BJ (cell line): ENCODE data around the gene EPB41L5. TPM values are rescaled to one million over a fixed set of nuclear protein-coding genes. Genes with fewer than 3 reads are reported as not detected.
"Not testable (repeated sequence)": the region's sequence is repeated elsewhere in the genome, so short reads cannot be mapped to it uniquely, and the experiment has no call there.

Source experiments
- CTCF ChIA-PET: fragments of 350-600 bp; formaldehyde crosslinking; extraction: SDS; loops from one replicate; lab custom pipeline; 2021; ENCODE audit warnings: antibody characterized with exemption, inconsistent platforms; lab: Yijun Ruan, JAX
- POLR2A ChIA-PET: fragments of 300-600 bp; sonication (Branson Sonifier 250); formaldehyde crosslinking; extraction: SDS; loops from one replicate; lab custom pipeline; 2021; ENCODE audit warnings: antibody characterized with exemption; lab: Charles Lee
- DNase-seq: peaks from one replicate; pipeline ENCODE4 v3.0.0-alpha.2; 2011; ENCODE audit warnings: low read depth
- H3K27me3 ChIP-seq: 2 replicates; pipeline ENCODE4 v1.6.0; 2011; ENCODE audit warnings: low read length; ENCODE audit not compliant: control insufficient read depth, insufficient read depth
- H3K36me3 ChIP-seq: 2 replicates; pipeline ENCODE4 v1.5.1; 2011; ENCODE audit warnings: low read length; ENCODE audit not compliant: control insufficient read depth, insufficient read depth
- H3K4me3 ChIP-seq: 2 replicates; pipeline ENCODE4 v1.5.1; 2011; ENCODE audit warnings: low read depth, mild to moderate bottlenecking, control low read depth, low read length
- polyA plus RNA-seq: library from polyadenylated mRNA; depleted of rRNA; stranded (reverse); fragments of >200 nt; gene quantifications from 2 replicates; pipeline ENCODE4 v1.2.3, GENCODE V29; 2011
- TF ChIP-seq, protein P1 (sequence below): IDR thresholded peaks from 2 replicates; pipeline ENCODE4 v1.5.1; 2011; ENCODE audit warnings: low read depth, mild to moderate bottlenecking, control low read depth, inconsistent platforms, low read length, moderate library complexity; ENCODE audit not compliant: insufficient read depth

Gene EPB41L5
- polyA plus RNA-seq, 1 experiment = 4.4 TPM

DNA sequence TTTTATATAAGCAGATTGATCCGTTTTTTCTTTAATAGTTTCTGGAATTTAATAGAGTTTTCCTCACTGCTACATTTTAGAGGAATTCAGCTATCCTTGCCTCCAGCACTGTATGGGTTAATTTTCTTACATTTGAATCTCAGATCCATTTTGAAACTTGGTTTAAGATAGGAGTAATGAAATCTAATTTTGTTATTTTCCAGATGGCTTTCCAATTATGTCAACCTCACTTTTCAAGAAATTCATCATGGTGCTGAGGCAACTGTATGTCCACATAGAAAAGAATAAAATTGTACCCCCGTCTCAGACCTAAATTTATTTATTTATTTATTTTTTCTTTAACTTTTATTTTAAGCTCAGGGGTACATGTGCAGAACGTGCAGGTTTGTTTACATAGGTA, 105.1 kb downstream of the EPB41L5 start:
- no peak for DNase-seq
- Histone ChIP-seq H3K4me3 (no peak overlapping the region), H3K36me3 (no peaks in the 10 kb centered on the region), H3K27me3 (no peaks in the 10 kb centered on the region)
- TF ChIP-seq, protein P1, sequence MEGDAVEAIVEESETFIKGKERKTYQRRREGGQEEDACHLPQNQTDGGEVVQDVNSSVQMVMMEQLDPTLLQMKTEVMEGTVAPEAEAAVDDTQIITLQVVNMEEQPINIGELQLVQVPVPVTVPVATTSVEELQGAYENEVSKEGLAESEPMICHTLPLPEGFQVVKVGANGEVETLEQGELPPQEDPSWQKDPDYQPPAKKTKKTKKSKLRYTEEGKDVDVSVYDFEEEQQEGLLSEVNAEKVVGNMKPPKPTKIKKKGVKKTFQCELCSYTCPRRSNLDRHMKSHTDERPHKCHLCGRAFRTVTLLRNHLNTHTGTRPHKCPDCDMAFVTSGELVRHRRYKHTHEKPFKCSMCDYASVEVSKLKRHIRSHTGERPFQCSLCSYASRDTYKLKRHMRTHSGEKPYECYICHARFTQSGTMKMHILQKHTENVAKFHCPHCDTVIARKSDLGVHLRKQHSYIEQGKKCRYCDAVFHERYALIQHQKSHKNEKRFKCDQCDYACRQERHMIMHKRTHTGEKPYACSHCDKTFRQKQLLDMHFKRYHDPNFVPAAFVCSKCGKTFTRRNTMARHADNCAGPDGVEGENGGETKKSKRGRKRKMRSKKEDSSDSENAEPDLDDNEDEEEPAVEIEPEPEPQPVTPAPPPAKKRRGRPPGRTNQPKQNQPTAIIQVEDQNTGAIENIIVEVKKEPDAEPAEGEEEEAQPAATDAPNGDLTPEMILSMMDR = no peak
- CTCF ChIA-PET = interaction anchor here (1.0 kb wide), 1 partner anchor 9 kb away, joined by 4 read pairs; no protein-coding TSS in a partner anchor
- POLR2A ChIA-PET = no interaction called here

DNA sequence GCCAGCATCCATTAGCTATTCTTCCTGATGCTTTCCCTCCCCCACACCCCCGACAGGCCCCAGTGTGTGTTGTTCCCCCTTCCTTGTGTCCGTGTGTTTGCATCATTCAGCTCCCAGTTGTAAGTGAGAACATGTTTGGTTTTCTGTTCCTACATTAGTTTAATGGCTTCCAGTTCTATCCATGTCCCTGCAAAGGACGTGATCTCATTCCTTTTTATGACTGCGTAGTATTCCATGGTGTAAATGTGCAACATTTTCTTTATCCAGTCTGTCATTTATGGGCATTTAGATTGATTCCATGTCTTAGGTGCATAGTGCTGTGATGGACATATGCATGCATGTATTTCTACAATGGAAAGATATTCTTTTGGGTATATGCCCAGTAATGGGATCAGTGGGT, 105.6 kb downstream of the EPB41L5 start:
- CTCF ChIA-PET = interaction anchor here (1.0 kb wide), 1 partner anchor 9 kb away, joined by 4 read pairs; no protein-coding TSS in a partner anchor

GRCh38 chr2:120121337-120121736, 108.5 kb downstream of the EPB41L5 start:
- POLR2A ChIA-PET, CTCF ChIA-PET, H3K4me3 ChIP-seq, H3K27me3 ChIP-seq, H3K36me3 ChIP-seq, DNase-seq: not testable (repeated sequence)

More for the DNA sequence above, 105.6 kb downstream of the EPB41L5 start:
- POLR2A ChIA-PET = no interaction called here
- Histone ChIP-seq H3K27me3 (no peaks in the 10 kb centered on the region), H3K36me3 (no peaks in the 10 kb centered on the region), H3K4me3 (no peak overlapping the region)
- no peak for DNase-seq
- TF ChIP-seq, protein P1 = no peak

- Histone ChIP-seq H3K4me3 (no peak overlapping the region), H3K27me3 (no peaks in the 10 kb centered on the region), H3K36me3 (no peaks in the 10 kb centered on the region)
- DNase-seq = no peak
- TF ChIP-seq, protein P1 = no peak
- ChIA-PET POLR2A (no interaction called here), CTCF (no interaction called here)
Measured at GRCh38 chr2:120123090-120123489, 110.2 kb downstream of the EPB41L5 start.

GRCh38 chr2:120125195-120125594, 112.3 kb downstream of the EPB41L5 start:
- no peaks in the 10 kb centered on the region for H3K36me3 ChIP-seq
- ChIA-PET CTCF (no interaction called here), POLR2A (no interaction called here)
- TF ChIP-seq, protein P1 = no peak
- H3K27me3 ChIP-seq = no peaks in the 10 kb centered on the region
- no peak overlapping the region for H3K4me3 ChIP-seq
- no peak for DNase-seq

- Histone ChIP-seq H3K27me3 (no peaks in the 10 kb centered on the region), H3K4me3 (no peak overlapping the region), H3K36me3 (no peaks in the 10 kb centered on the region)
- TF ChIP-seq, protein P1 = no peak
- DNase-seq = no peak
- ChIA-PET POLR2A (no interaction called here), CTCF (no interaction called here)
Measured at GRCh38 chr2:120128216-120128615, 115.3 kb downstream of the EPB41L5 start.
